Smooth muscle cell (in vitro differentiated cells): ENCODE measurements around the gene LMNA. TPM values are rescaled to one million over a fixed set of nuclear protein-coding genes. Genes with fewer than 3 reads are reported as not detected.
A peak's percentile ranks its signal among the peaks of the same experiment; 100 is the strongest.

Source experiments
- DNase-seq: peaks from one replicate; lab custom pipeline; 2025; ENCODE audit not compliant: unreplicated experiment; lab: John Stamatoyannopoulos, UW
- H2AFZ ChIP-seq: fragments of 200-600 bp; sonication (generic); 2 replicates; pipeline ENCODE4 v1.6.0; 2016; ENCODE audit warnings: antibody characterized with exemption, low read depth, mild to moderate bottlenecking
- H3F3A ChIP-seq: fragments of 200-600 bp; sonication (generic); 2 replicates; pipeline ENCODE4 v1.6.0; 2017; ENCODE audit warnings: antibody characterized with exemption, low read depth
- H3K27ac ChIP-seq: fragments of 200-600 bp; sonication (generic); 2 replicates; pipeline ENCODE4 v1.5.1; 2016; ENCODE audit warnings: low read depth, mild to moderate bottlenecking
- H3K27me3 ChIP-seq: fragments of 200-600 bp; sonication (generic); 2 replicates; pipeline ENCODE4 v1.6.1; 2016; ENCODE audit warnings: low read depth, mild to moderate bottlenecking
- H3K36me3 ChIP-seq: fragments of 200-600 bp; sonication (generic); 2 replicates; pipeline ENCODE4 v1.5.1; 2016; ENCODE audit warnings: low read depth
- H3K4me1 ChIP-seq: fragments of 200-600 bp; sonication (generic); 2 replicates; pipeline ENCODE4 v1.5.1; 2016; ENCODE audit warnings: low read depth
- H3K4me2 ChIP-seq: fragments of 200-600 bp; sonication (generic); 2 replicates; pipeline ENCODE4 v1.6.0; 2016; ENCODE audit warnings: mild to moderate bottlenecking
- H3K4me3 ChIP-seq: fragments of 200-600 bp; sonication (generic); 2 replicates; pipeline ENCODE4 v1.5.1; 2016; ENCODE audit warnings: mild to moderate bottlenecking
- H3K79me2 ChIP-seq: fragments of 200-600 bp; sonication (generic); 2 replicates; pipeline ENCODE4 v1.6.0; 2016; ENCODE audit warnings: low read depth, mild to moderate bottlenecking
- H3K9ac ChIP-seq: fragments of 200-600 bp; sonication (generic); 2 replicates; pipeline ENCODE4 v1.6.0; 2016; ENCODE audit warnings: low read depth
- H3K9me3 ChIP-seq: fragments of 200-600 bp; sonication (generic); replicated peaks from 2 replicates; pipeline ENCODE4 v1.5.1; 2016; ENCODE audit warnings: low read depth
- H4K20me1 ChIP-seq: fragments of 200-600 bp; sonication (generic); 2 replicates; pipeline ENCODE4 v1.6.0; 2016; ENCODE audit warnings: low read depth
- WGBS: methylation state at CpG from one replicate; pipeline ENCODE4 v1.1.7; 2016; ENCODE audit warnings: low lambda C conversion rate; 5-methylcytosine and 5-hydroxymethylcytosine counted together
- polyA plus RNA-seq: library from polyadenylated mRNA; unstranded; fragments of >200 nt; fragmentation: Nextera tagmentation; extraction: Ambion mirVana; gene quantifications from 2 replicates; pipeline ENCODE4 v1.2.1, GENCODE V29; 2016
- total RNA-seq: library from RNA; depleted of rRNA; stranded (reverse); fragments of >200 nt; gene quantifications from 2 replicates; pipeline ENCODE4 v1.2.3, GENCODE V29; 2014
- TF ChIP-seq, protein P1 (sequence below): fragments of 200-600 bp; sonication (generic); IDR thresholded peaks from 2 replicates; pipeline ENCODE4 v1.5.1; 2017; ENCODE audit warnings: borderline replicate concordance, mild to moderate bottlenecking, antibody characterized with exemption; ENCODE audit not compliant: insufficient read depth, poor library complexity, severe bottlenecking

Gene LMNA
- total and polyA plus RNA-seq, 2 experiments from 2014 or later: 256 to 626 TPM

DNA sequence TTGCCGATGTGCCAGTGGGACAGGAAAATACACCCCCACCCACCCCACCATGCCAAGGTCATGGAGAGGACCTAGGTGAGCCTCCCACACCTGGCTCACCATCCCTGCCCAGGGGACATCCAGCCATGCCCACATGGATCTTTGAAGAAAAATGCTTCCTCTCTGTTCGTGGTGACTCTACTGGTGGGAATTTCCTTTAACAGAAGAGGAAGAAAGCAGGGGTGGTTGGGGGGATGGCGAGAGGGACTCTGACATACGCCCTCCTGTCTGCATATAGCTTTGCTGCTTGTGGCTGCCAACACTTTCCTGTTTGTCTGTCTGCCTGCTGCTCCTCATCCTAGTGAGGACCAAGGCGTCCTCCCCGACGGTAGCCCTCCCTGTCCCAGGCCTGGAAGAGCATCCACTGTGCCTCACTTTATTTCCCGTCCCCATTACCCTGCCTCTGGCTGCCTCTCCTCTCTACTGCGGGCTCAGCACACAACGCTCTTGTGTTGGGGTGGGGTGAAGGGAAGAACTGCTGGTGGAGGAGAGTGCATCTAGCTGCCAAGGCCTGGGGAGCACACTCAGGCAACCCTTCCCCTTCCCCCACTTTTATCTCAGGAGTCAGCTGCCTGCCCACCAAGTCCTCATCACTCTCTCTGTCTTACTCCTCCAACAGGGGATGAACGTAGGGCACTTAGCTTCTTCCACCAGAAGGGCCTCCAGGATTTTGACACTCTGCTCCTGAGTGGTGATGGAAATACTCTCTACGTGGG lies 41.4 kb downstream of the LMNA start:
- H2AFZ ChIP-seq: no peak overlapping the region
- no peaks in the 10 kb centered on the region for H3K27me3 ChIP-seq
- H3F3A ChIP-seq: no peaks in the 10 kb centered on the region
- H3K79me2 ChIP-seq: no peaks in the 10 kb centered on the region
- H3K4me1 ChIP-seq: no peaks in the 10 kb centered on the region
- H3K4me3 ChIP-seq: no peak overlapping the region
- H3K9me3 ChIP-seq: no peaks in the 10 kb centered on the region
- H3K9ac ChIP-seq: no peak overlapping the region
- 85% methylated on average over 12 of the region's 12 CpGs for WGBS
- H3K4me2 ChIP-seq: no peak overlapping the region
- TF ChIP-seq, protein P1, sequence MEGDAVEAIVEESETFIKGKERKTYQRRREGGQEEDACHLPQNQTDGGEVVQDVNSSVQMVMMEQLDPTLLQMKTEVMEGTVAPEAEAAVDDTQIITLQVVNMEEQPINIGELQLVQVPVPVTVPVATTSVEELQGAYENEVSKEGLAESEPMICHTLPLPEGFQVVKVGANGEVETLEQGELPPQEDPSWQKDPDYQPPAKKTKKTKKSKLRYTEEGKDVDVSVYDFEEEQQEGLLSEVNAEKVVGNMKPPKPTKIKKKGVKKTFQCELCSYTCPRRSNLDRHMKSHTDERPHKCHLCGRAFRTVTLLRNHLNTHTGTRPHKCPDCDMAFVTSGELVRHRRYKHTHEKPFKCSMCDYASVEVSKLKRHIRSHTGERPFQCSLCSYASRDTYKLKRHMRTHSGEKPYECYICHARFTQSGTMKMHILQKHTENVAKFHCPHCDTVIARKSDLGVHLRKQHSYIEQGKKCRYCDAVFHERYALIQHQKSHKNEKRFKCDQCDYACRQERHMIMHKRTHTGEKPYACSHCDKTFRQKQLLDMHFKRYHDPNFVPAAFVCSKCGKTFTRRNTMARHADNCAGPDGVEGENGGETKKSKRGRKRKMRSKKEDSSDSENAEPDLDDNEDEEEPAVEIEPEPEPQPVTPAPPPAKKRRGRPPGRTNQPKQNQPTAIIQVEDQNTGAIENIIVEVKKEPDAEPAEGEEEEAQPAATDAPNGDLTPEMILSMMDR: no peak
- no peak overlapping the region for H3K27ac ChIP-seq
- no peaks in the 10 kb centered on the region for H3K36me3 ChIP-seq
- DNase-seq: no peak
- no peaks in the 10 kb centered on the region for H4K20me1 ChIP-seq

DNA sequence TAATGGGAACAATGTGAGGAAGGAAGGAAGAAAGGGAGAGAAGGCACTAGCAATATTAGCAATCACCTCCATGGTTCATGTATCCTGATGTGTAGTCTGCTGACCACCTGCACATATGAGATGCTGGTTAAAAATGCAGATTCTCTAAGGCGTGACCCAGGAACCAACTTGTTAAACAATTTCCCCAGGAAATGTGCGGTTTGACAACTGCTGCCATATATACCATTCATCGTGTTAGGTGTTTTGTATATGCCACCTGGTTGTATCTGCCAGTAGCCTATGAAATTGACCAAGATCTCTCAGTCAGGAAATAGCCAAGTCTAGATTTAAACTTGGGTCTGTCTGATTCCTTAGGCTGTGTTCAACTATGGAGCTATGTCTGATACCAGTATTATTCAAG lies 43.0 kb downstream of the LMNA start:
- Histone ChIP-seq H3K4me3 (no peak overlapping the region), H3K36me3 (no peaks in the 10 kb centered on the region), H4K20me1 (no peaks in the 10 kb centered on the region), H3K9ac (no peak overlapping the region), H3K9me3 (no peaks in the 10 kb centered on the region), H3K27me3 (no peaks in the 10 kb centered on the region), H3K79me2 (no peaks in the 10 kb centered on the region), H2AFZ (no peak overlapping the region), H3K4me1 (no peaks in the 10 kb centered on the region), H3K4me2 (no peak overlapping the region), H3K27ac (no peak overlapping the region), H3F3A (no peaks in the 10 kb centered on the region)
- no peak for DNase-seq
- 99% methylated on average over 3 of the region's 3 CpGs for WGBS
- TF ChIP-seq, protein P1: no peak

DNA sequence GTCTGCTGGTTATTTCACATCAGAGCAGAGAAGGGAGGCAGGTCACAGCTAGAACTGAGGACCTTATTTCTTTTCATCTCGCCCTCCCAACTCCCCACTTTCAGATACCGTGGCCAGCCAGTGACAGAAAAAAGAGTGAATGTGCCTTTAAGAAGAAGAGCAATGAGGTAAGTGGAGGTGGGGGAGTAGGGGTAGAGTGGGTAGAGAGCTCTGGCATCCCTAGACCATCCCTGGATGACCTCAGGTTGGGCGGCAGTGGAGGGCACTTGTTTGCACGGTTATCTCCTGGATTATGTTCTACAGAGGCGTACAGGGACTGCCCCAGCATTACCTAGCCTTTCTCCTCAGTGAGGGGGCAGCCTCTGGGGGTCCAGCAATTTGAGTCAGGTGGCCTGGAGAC lies 43.5 kb downstream of the LMNA start:
- Histone ChIP-seq H3K79me2 (no peaks in the 10 kb centered on the region), H3K4me2 (no peak overlapping the region), H3K36me3 (no peaks in the 10 kb centered on the region), H3K27ac (no peak overlapping the region), H3K4me3 (no peak overlapping the region), H2AFZ (no peak overlapping the region), H3F3A (no peaks in the 10 kb centered on the region), H4K20me1 (no peaks in the 10 kb centered on the region), H3K27me3 (no peaks in the 10 kb centered on the region), H3K9me3 (no peaks in the 10 kb centered on the region), H3K9ac (no peak overlapping the region), H3K4me1 (no peaks in the 10 kb centered on the region)
- DNase-seq: no peak
- WGBS: 88% methylated on average over 5 of the region's 5 CpGs
- TF ChIP-seq, protein P1: no peak

DNA sequence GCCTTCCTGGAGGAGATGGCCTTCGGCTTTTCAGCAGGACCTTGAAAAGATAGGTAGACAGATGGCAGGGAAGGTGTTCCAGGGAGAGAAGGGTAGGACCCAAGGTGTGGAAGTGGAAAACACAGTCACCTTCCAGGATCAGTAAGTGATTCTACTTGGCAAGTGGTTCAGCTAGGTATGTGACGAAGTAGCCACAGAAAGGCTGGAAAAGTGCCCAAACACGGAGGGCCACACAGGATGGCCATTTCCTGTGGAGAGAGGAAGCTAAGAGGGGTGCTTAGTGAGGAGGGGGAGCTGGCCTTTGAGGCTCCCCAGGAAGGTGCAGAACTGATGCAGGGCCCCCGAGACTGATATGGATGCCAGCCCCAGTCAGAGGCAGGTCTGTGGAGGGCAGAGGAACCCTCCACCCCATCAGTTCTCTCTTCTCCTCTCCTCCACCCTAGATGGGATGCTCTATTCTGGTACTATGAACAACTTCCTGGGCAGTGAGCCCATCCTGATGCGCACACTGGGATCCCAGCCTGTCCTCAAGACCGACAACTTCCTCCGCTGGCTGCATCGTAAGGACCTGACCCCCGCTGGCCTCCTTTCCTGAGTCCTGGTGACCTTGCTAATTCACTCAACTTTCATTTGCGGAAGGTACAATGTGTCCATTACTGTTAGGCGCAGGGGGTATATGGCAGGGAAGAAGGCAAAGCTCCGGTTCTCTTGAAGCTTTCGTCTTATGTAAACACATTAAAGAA lies 45.7 kb downstream of the LMNA start:
- Histone ChIP-seq H3K4me1 (no peaks in the 10 kb centered on the region), H3K4me2 (peak overlapping the region; percentile 79), H3K9me3 (no peaks in the 10 kb centered on the region), H3F3A (no peaks in the 10 kb centered on the region), H4K20me1 (no peaks in the 10 kb centered on the region), H3K9ac (no peak overlapping the region), H2AFZ (no peak overlapping the region), H3K36me3 (no peaks in the 10 kb centered on the region), H3K27ac (no peak overlapping the region), H3K79me2 (no peaks in the 10 kb centered on the region), H3K4me3 (peak overlapping the region; percentile 46), H3K27me3 (no peaks in the 10 kb centered on the region)
- DNase-seq: no peak
- 78% methylated on average over 13 of the region's 13 CpGs for WGBS
- TF ChIP-seq, protein P1: no peak
